GM19025 (cell line): ENCODE results near the gene ANO6.

Experiments used
- ATAC-seq: cut with Tn5 transposase; IDR thresholded peaks from one replicate; pipeline ENCODE4 v1.9.1; 2021; ENCODE audit warnings: mild to moderate bottlenecking, low read depth, moderate library complexity; ENCODE audit not compliant: unreplicated experiment

Gene ANO6

DNA sequence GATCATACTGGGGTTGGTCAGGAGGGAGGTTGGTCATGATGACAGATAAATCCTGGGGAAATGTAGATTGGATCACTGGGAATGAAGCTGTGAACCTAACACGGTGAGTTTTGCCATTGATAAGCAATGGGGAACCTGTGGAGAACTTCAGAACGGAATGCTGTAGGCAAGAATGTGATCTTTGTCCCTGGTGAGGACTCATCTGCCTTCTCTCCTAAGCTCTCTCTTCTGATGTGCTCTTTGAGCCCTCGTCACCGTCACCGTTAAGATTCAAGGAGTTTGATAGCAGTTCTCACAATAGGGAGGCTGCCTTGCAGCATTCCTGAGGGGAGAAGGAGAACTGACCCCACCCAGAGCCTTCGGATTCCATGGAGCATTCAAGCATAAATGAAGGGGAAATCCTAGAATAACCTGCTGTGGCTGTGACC lies 217.6 kb downstream of the ANO6 start:
- ATAC-seq: no peak

DNA sequence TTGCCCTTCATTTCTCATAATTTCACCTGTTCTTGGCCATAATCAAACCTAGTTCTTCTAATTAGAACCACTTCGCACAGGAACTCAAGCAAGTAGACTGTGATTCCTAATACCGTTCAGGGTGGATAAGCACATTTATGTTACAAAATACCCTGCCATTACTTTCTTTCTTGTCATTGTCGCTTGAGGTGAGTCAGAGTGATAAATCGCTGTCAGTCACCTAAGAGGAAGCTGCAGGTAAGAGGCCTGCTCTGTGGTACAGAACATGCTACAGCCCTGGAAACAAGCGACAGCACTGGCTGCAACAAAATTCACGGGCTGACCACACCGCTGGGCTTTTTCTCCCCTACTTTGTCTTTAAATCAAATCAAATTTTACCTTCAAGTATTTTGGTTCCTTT lies 218.2 kb downstream of the ANO6 start:
- no peak for ATAC-seq

- ATAC-seq: no peak
Measured at GRCh38 chr12:45435945-45436710, 220.2 kb downstream of the ANO6 start.

- ATAC-seq: no peak
Measured at GRCh38 chr12:45439039-45439438, 223.1 kb downstream of the ANO6 start.

- ATAC-seq: no peak
Measured at GRCh38 chr12:45446013-45446412, 230.1 kb downstream of the ANO6 start.

- ATAC-seq: no peak
Measured at GRCh38 chr12:45458238-45458637, 242.3 kb downstream of the ANO6 start.

GRCh38 chr12:45458854-45459807 lies 243.2 kb downstream of the ANO6 start:
- ATAC-seq: no peak

DNA sequence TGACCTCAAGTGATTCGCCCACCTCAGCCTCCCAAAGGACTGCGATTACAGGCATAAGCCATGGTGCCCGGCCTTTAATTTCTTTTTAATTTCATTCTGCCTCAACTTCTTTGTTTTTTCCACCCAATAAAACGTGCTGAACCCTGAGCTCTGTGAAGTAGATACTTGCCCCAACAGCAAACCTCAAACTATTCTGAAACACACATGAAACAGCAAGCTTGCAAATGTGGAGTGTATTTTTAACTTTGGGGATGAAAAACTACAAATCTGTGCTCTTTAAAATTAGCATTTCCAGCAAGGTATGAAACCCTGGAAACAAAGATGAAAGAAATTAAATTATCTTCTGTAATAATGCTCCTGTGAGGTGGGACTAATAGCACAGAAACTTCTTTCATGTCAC lies 246.6 kb downstream of the ANO6 start:
- no peak for ATAC-seq

DNA sequence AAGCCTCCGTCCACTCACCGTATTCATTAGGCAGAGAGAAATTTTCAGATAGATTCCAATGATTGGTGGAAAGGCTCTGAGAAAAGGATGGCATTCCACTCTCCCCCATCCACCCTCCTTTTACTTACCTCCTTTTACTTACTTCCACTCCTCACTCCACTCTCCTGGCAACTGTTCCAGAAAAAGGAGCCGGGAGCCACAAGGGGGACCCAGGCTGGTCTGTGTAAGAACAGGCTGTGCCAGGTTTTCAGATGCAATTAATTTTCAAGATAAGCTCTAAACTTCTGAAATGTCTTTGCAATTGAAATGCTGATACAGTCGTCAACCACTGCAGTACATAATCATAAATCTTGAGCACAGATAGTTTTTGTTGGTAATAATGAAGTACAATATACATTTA lies 248.8 kb downstream of the ANO6 start:
- ATAC-seq: no peak

GRCh38 chr12:45468751-45469615 lies 253.1 kb downstream of the ANO6 start:
- no peak for ATAC-seq

GRCh38 chr12:45469902-45470301 lies 254.0 kb downstream of the ANO6 start:
- no peak for ATAC-seq

GRCh38 chr12:45473636-45474035 lies 257.7 kb downstream of the ANO6 start:
- ATAC-seq: no peak

DNA sequence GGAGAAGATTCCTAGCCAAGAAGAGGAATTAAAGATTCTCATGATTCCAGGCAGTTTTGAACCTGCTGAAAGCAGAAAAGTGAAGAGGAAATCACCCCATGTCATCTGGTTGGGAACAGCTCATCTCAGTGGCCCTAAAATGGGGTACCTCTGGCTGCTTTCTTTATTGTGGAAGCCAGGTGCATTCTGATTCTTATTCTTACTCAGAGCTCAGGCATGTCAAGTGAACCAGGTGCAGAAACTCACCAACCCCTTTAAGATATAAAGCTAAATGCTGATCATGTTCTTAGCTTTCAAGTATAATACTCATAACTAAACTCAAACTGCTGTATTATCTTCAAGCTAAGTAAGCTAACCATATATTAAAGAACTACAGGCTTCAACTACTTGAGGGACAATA lies 259.7 kb downstream of the ANO6 start:
- no peak for ATAC-seq

DNA sequence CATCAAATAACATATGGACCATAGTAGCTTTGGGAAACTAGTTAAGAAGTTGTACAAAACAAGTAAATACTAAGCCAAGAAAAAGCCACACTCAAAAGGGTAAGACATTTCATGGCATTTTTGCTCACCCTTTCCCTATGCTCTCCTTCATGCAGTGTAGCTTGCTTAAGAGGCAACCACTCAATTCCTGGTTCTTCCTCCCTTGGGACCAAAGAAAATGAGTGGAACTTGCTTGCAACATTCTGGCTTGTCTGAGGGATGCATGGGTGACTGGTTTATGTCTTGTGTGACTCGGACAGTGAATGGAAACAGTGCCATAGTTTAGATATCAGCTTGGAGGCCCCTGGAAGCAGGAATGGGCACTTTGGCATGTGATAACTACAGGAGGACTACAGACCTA lies 261.6 kb downstream of the ANO6 start:
- no peak for ATAC-seq

GRCh38 chr12:45478931-45479330 lies 263.0 kb downstream of the ANO6 start:
- no peak for ATAC-seq

- ATAC-seq: no peak
Measured at GRCh38 chr12:45481746-45482145, 265.9 kb downstream of the ANO6 start.

GRCh38 chr12:45483571-45483970 lies 267.7 kb downstream of the ANO6 start:
- no peak for ATAC-seq
